ENCODE results near the gene QPCTL.

- TF ChIP-seq CTCF (IDR thresholded peaks at IDR 0.05) (no peak), POLR2A (IDR thresholded peaks at IDR 0.05) (no peak)
Observed at GRCh38 chr19:45701676-45702075, 9.2 kb downstream of the QPCTL start.

All from thyroid gland (tissue), 4 donors.